ENCODE results near the gene ZNF207.

The ZNF207 gene

DNA sequence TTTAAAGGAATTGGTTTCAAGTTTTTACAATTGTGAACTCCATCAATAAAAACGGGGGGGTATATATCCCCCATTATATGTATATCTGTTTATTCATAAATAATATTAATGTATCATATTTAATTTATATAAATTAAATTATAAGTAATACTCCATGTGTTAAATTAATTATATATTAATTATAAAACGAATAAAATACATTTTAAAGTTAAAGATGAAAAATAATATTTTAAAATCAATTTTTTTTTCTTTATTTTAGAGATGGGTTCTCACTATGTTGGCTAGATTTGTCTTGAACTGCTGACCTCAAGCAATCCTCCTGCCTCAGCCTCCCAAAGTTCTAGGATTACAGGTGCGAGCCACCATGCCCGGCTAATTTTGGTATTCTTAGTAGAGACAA, 76.9 kb downstream of the ZNF207 start:
- Histone ChIP-seq H3K36me3 (peaks cover 17% of the 10 kb centered on the region), H3K4me3 (no peak overlapping the region), H3K4me2 (no peak overlapping the region), H3K4me1 (peaks cover 7% of the 10 kb centered on the region), H3K9me3 (peaks cover 48% of the 10 kb centered on the region), H3K27me3 (no peaks in the 10 kb centered on the region), H4K20me1 (no peaks in the 10 kb centered on the region), H3K27ac (no peak overlapping the region), H3K9ac (no peak overlapping the region)
- TF ChIP-seq Cebpa-rat (IDR thresholded peaks at IDR 0.05): no peak

GRCh38 chr17:32429598-32429997, 79.6 kb downstream of the ZNF207 start:
- Histone ChIP-seq H3K4me2 (no peak overlapping the region), H4K20me1 (no peaks in the 10 kb centered on the region), H3K4me1 (no peaks in the 10 kb centered on the region), H3K9me3 (peaks cover 54% of the 10 kb centered on the region), H3K4me3 (peak overlapping the region; percentile 25; the same call in 1 of the 2 replicates), H3K9ac (no peak overlapping the region), H3K27me3 (no peaks in the 10 kb centered on the region), H3K36me3 (peaks cover 17% of the 10 kb centered on the region), H3K27ac (no peak overlapping the region)
- TF ChIP-seq Cebpa-rat (IDR thresholded peaks at IDR 0.05): no peak
